K562 (cell line): ENCODE measurements around the gene PDF. TPM values are rescaled to one million over a fixed set of nuclear protein-coding genes. Genes with fewer than 3 reads are reported as not detected.

Source experiments
- ARID1B ChIP-seq: fragments of 450-650 bp; IDR thresholded peaks from 2 replicates; pipeline ENCODE4 v1.6.1; 2016; ENCODE audit warnings: antibody characterized with exemption, mild to moderate bottlenecking, inconsistent platforms
- DPF2 ChIP-seq: fragments of 450-650 bp; IDR thresholded peaks from 2 replicates; pipeline ENCODE4 v1.6.1; 2016
- FOXA3 ChIP-seq, 2 experiments: fragments of 450-650 bp in 1 of 2; sonication (generic) in 1 of 2; formaldehyde crosslinking; IDR thresholded peaks in 1 of 2; conservative IDR thresholded peaks in 1 of 2; 2 replicates each; pipeline versions ENCODE4 v1.4.0 to v1.8.0; 2020 to 2022; ENCODE audit warnings: mild to moderate bottlenecking in 2 of 2, missing genetic modification reagents in 1 of 2
- GTF2E2 ChIP-seq: fragments of 200-800 bp; sonication (Bioruptor generic); IDR thresholded peaks from 2 replicates; pipeline ENCODE4 v1.6.1; 2016; ENCODE audit warnings: missing genetic modification characterization, missing compliant biosample characterization
- JUNB ChIP-seq: fragments of 450-650 bp; formaldehyde crosslinking; conservative IDR thresholded peaks from 2 replicates; pipeline ENCODE4 v1.4.0; 2020; ENCODE audit warnings: mild to moderate bottlenecking
- MCM3 ChIP-seq: fragments of 450-650 bp; IDR thresholded peaks from 2 replicates; pipeline ENCODE4 v1.6.1; 2016
- NCOR1 ChIP-seq: fragments of 450-650 bp; IDR thresholded peaks from 2 replicates; pipeline ENCODE4 v1.6.1; 2016; ENCODE audit warnings: mild to moderate bottlenecking, moderate library complexity
- NFE2 ChIP-seq: IDR thresholded peaks from 2 replicates; pipeline ENCODE4 v1.6.1; 2014; ENCODE audit warnings: antibody characterized with exemption, low read depth
- POLR2A ChIP-seq: fragments of 450-650 bp; conservative IDR thresholded peaks from 2 replicates; pipeline ENCODE4 v1.6.1; 2016
- PYGO2 ChIP-seq: fragments of 450-650 bp; IDR thresholded peaks from 2 replicates; pipeline ENCODE4 v1.6.1; 2016; ENCODE audit warnings: mild to moderate bottlenecking, missing genetic modification characterization, moderate library complexity, missing compliant biosample characterization
- SMARCA4 ChIP-seq: fragments of 450-650 bp; IDR thresholded peaks from 2 replicates; pipeline ENCODE4 v1.6.1; 2016
- ZNF232 ChIP-seq: sonication (generic); formaldehyde crosslinking; IDR thresholded peaks from 2 replicates; pipeline ENCODE4 v1.8.0; 2022; ENCODE audit warnings: mild to moderate bottlenecking, missing genetic modification reagents
- ZNF551 ChIP-seq: fragments of 250-450 bp; sonication (Bioruptor Pico); IDR thresholded peaks from 2 replicates; pipeline ENCODE4 v1.5.0; 2021; ENCODE audit warnings: mild to moderate bottlenecking, moderate library complexity
- polyA plus RNA-seq, 8 experiments: library from polyadenylated mRNA; depleted of rRNA in 4 of 8; stranded (reverse) in 5 of 8; unstranded in 3 of 8; fragments of >200 nt; fragmentation: Nextera tagmentation in 2 of 8; fragmentation: Illumina TruSeq in 1 of 8; extraction: Ambion mirVana in 2 of 8; extraction: Trizol in 1 of 8; gene quantifications; 2 replicates each; pipeline versions ENCODE4 v1.2.1 to v1.2.3, GENCODE V29; 2011 to 2014; ENCODE audit warnings: inconsistent platforms in 1 of 8, missing spikeins in 1 of 8
- total RNA-seq, 7 experiments: library from RNA; depleted of rRNA in 6 of 7; stranded (reverse); fragments of >200 nt in 6 of 7; fragmentation: Illumina TruSeq in 2 of 7; extraction: Trizol in 2 of 7; gene quantifications; 2 replicates each; pipeline versions ENCODE4 v1.2.1 to v1.2.3, GENCODE V29; 2011 to 2021; ENCODE audit warnings: low replicate concordance in 1 of 7
- TF ChIP-seq, protein P1 (sequence below): fragments of 250-450 bp; sonication (Bioruptor Pico); IDR thresholded peaks from 2 replicates; pipeline ENCODE4 v1.5.1; 2021; ENCODE audit warnings: mild to moderate bottlenecking
- TF ChIP-seq, protein P2 (sequence below), 3 experiments: fragments of 200-800 bp in 1 of 3; sonication (Bioruptor generic) in 1 of 3; sonication (generic) in 1 of 3; formaldehyde crosslinking in 1 of 3; IDR thresholded peaks; 2 replicates each; pipeline versions ENCODE4 v1.6.1 to v1.8.0; 2016 to 2022; ENCODE audit warnings: mild to moderate bottlenecking in 2 of 3, missing compliant biosample characterization in 2 of 3, missing genetic modification characterization in 2 of 3, missing genetic modification reagents in 1 of 3
- TF ChIP-seq, protein P3 (sequence below): fragments of 250-450 bp; sonication (Bioruptor Pico); IDR thresholded peaks from 2 replicates; pipeline ENCODE4 v1.8.0; 2021; ENCODE audit warnings: moderate library complexity, mild to moderate bottlenecking, inconsistent platforms
- TF ChIP-seq, protein P4 (sequence below): fragments of 450-650 bp; formaldehyde crosslinking; IDR thresholded peaks from 2 replicates; pipeline ENCODE4 v1.4.0; 2020; ENCODE audit warnings: mild to moderate bottlenecking, mixed read lengths
- TF ChIP-seq, protein P5 (sequence below): fragments of 450-650 bp; formaldehyde crosslinking; IDR thresholded peaks from 2 replicates; pipeline ENCODE4 v1.4.0; 2020; ENCODE audit warnings: mild to moderate bottlenecking
- TF ChIP-seq, protein P6 (sequence below): IDR thresholded peaks from 3 replicates; pipeline ENCODE4 v1.6.1; 2011; ENCODE audit warnings: borderline replicate concordance, mild to moderate bottlenecking, moderate library complexity; ENCODE audit not compliant: insufficient read length; ENCODE audit errors: extremely low read depth

PDF gene
- total and polyA plus RNA-seq, 9 of the 15 experiments (the other 6 are each of a cell fraction or from before 2014, with no cell fraction given) = 0.15 to 72.4 (median 5.6) TPM

DNA sequence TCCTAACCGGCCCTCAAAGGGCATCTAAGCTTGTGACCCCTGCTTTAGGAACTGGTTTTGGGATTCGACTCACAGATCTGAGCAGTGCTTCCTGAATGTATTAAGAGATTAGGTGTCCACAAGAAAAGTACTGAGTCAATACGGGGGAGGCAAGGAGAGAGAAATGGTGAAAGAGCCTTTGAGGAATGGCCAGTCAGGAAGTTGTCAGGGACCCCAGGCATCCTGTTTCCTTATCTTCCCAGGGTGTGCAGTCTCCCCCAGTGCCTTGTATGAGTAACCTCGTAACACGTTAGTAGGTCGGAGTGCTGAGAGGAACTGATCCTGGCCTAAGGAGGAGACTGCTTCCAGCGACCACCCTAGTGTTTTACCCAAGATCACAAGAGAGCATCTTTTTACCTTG, 37.6 kb upstream of the PDF start (continued):
- TF ChIP-seq POLR2A (no peak), NFE2 (0 out of 2 replicates have a peak, but pooled peaks have one; percentile 20), NCOR1 (peak; percentile 45), MCM3 (no peak), PYGO2 (tag) (no peak), FOXA3 (CRISPR knock-in tag; conservative IDR thresholded peaks at IDR 0.05 in 1 of 2, IDR thresholded peaks at IDR 0.05 in 1 of 2) (peak; percentile 72 to 90), ZNF232 (no peak), DPF2 (peak; percentile 52), ZNF551 (CRISPR knock-in tag) (no peak), SMARCA4 (peak; percentile 73), GTF2E2 (tag) (0 out of 2 replicates have a peak, but pooled peaks have one; percentile 35), JUNB (CRISPR knock-in tag) (no peak), ARID1B (peak; percentile 82)
- TF ChIP-seq, protein P1, sequence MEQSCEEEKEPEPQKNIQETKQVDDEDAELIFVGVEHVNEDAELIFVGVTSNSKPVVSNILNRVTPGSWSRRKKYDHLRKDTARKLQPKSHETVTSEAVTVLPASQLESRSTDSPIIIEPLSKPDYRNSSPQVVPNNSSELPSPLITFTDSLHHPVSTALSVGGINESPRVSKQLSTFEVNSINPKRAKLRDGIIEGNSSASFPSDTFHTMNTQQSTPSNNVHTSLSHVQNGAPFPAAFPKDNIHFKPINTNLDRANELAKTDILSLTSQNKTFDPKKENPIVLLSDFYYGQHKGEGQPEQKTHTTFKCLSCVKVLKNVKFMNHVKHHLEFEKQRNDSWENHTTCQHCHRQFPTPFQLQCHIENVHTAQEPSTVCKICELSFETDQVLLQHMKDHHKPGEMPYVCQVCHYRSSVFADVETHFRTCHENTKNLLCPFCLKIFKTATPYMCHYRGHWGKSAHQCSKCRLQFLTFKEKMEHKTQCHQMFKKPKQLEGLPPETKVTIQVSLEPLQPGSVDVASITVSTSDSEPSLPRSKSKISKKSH (CRISPR knock-in tag) = no peak
- TF ChIP-seq, protein P2, sequence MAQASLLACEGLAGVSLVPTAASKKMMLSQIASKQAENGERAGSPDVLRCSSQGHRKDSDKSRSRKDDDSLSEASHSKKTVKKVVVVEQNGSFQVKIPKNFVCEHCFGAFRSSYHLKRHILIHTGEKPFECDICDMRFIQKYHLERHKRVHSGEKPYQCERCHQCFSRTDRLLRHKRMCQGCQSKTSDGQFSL (CRISPR knock-in tag; IDR thresholded peaks at IDR 0.05) = 0 out of 2 replicates have a peak, but pooled peaks have one; percentile 15
- TF ChIP-seq, protein P2 (tag; IDR thresholded peaks at IDR 0.05) = no peak
- TF ChIP-seq, protein P3, sequence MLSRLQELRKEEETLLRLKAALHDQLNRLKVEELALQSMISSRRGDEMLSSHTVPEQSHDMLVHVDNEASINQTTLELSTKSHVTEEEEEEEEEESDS (CRISPR knock-in tag) = no peak
- TF ChIP-seq, protein P4, sequence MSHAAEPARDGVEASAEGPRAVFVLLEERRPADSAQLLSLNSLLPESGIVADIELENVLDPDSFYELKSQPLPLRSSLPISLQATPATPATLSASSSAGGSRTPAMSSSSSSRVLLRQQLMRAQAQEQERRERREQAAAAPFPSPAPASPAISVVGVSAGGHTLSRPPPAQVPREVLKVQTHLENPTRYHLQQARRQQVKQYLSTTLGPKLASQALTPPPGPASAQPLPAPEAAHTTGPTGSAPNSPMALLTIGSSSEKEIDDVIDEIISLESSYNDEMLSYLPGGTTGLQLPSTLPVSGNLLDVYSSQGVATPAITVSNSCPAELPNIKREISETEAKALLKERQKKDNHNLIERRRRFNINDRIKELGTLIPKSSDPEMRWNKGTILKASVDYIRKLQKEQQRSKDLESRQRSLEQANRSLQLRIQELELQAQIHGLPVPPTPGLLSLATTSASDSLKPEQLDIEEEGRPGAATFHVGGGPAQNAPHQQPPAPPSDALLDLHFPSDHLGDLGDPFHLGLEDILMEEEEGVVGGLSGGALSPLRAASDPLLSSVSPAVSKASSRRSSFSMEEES (CRISPR knock-in tag) = no peak
- TF ChIP-seq, protein P5, sequence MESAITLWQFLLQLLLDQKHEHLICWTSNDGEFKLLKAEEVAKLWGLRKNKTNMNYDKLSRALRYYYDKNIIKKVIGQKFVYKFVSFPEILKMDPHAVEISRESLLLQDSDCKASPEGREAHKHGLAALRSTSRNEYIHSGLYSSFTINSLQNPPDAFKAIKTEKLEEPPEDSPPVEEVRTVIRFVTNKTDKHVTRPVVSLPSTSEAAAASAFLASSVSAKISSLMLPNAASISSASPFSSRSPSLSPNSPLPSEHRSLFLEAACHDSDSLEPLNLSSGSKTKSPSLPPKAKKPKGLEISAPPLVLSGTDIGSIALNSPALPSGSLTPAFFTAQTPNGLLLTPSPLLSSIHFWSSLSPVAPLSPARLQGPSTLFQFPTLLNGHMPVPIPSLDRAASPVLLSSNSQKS (CRISPR knock-in tag) = no peak
- TF ChIP-seq, protein P6, sequence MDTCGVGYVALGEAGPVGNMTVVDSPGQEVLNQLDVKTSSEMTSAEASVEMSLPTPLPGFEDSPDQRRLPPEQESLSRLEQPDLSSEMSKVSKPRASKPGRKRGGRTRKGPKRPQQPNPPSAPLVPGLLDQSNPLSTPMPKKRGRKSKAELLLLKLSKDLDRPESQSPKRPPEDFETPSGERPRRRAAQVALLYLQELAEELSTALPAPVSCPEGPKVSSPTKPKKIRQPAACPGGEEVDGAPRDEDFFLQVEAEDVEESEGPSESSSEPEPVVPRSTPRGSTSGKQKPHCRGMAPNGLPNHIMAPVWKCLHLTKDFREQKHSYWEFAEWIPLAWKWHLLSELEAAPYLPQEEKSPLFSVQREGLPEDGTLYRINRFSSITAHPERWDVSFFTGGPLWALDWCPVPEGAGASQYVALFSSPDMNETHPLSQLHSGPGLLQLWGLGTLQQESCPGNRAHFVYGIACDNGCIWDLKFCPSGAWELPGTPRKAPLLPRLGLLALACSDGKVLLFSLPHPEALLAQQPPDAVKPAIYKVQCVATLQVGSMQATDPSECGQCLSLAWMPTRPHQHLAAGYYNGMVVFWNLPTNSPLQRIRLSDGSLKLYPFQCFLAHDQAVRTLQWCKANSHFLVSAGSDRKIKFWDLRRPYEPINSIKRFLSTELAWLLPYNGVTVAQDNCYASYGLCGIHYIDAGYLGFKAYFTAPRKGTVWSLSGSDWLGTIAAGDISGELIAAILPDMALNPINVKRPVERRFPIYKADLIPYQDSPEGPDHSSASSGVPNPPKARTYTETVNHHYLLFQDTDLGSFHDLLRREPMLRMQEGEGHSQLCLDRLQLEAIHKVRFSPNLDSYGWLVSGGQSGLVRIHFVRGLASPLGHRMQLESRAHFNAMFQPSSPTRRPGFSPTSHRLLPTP = no peak
